ENCODE results near the gene LAMTOR3.

DNA sequence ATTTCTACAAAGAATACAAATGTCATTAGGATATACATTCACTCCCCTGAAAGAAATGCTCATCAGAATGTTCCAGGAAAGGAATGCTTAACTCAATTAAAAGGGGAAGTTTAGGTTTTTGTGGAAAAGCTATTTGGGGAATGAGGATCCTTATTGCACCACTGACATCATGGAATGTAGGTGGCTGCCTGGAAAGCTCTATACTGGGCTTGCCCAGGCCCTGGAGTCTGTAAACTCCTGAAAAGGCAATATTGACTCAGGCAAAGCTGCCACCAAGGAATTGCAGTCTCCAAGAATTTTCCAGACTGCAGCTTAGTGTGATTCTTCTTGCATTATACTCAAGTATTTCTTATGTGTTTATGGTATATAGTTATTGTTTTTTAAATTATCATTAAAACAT lies 61.9 kb downstream of the LAMTOR3 start:
- TF ChIP-seq, protein P1, sequence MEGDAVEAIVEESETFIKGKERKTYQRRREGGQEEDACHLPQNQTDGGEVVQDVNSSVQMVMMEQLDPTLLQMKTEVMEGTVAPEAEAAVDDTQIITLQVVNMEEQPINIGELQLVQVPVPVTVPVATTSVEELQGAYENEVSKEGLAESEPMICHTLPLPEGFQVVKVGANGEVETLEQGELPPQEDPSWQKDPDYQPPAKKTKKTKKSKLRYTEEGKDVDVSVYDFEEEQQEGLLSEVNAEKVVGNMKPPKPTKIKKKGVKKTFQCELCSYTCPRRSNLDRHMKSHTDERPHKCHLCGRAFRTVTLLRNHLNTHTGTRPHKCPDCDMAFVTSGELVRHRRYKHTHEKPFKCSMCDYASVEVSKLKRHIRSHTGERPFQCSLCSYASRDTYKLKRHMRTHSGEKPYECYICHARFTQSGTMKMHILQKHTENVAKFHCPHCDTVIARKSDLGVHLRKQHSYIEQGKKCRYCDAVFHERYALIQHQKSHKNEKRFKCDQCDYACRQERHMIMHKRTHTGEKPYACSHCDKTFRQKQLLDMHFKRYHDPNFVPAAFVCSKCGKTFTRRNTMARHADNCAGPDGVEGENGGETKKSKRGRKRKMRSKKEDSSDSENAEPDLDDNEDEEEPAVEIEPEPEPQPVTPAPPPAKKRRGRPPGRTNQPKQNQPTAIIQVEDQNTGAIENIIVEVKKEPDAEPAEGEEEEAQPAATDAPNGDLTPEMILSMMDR (IDR thresholded peaks at IDR 0.05), result no peak
- no peak for TF ChIP-seq ZFX (IDR thresholded peaks at IDR 0.05; ENCODE audit: borderline replicate concordance)
